Left lobe of liver (tissue), 2 donors: ENCODE measurements around the gene HSPG2. TPM values are rescaled to one million over a fixed set of nuclear protein-coding genes. Genes with fewer than 3 reads are reported as not detected.
"Not testable (repeated sequence)": the region's sequence is repeated elsewhere in the genome, so short reads cannot be mapped to it uniquely, and the experiment has no call there.

Source experiments
- ATAC-seq: fragments of 200-7000 bp; cut with Tn5 transposase; one replicate; pipeline ENCODE4 v1.9.1; 2020; ENCODE audit warnings: mild to moderate bottlenecking, moderate library complexity
- DNase-seq: peaks from one replicate; pipeline ENCODE4 v3.0.0-alpha.2; 2020; ENCODE audit warnings: low spot score
- total RNA-seq: library from RNA; stranded (reverse); gene quantifications from one replicate; pipeline ENCODE4 v1.2.1, GENCODE V29; 2021
- donor health status: DM: no; HTN: no; CAD: no; lungs with moderate emphysema.
- donor health status: DM: no; HTN: yes; CAD: no.

The HSPG2 gene
- total RNA-seq, 1 donor from 2014 or later = 50.8 TPM

- DNase-seq (no peak), ATAC-seq (no peak)
Measured at GRCh38 chr1:21833392-21833976, 103.6 kb downstream of the HSPG2 start.

DNA sequence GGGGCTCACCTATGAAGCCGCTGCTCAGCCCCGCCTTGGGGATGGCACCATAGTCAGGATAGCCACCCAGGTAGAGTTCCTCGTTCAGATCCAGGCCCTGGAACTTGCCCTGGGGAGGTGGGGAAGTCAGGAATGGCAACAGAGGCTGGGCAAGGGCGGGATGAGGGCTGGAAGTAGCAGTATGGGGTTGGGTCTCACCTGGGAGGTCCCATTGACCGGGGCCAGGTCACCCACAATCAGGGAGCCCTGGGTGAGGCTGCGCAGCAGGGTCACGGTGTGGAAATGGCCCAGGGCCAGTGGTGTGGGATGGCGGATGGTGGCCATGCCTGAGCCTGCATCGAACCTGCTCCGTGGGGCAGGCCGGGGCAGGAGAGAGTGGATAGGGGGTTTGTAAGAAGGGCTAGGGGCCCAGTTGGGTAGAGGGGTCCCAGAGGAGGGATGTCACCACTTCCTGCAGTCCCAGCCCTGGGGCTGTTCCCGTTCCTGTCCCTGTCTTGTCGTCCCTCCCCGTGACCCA lies 105.6 kb downstream of the HSPG2 start:
- ATAC-seq (no peak), DNase-seq (no peak)

- DNase-seq = no peak
Measured at GRCh38 chr1:21830792-21831453, 106.2 kb downstream of the HSPG2 start.

DNA sequence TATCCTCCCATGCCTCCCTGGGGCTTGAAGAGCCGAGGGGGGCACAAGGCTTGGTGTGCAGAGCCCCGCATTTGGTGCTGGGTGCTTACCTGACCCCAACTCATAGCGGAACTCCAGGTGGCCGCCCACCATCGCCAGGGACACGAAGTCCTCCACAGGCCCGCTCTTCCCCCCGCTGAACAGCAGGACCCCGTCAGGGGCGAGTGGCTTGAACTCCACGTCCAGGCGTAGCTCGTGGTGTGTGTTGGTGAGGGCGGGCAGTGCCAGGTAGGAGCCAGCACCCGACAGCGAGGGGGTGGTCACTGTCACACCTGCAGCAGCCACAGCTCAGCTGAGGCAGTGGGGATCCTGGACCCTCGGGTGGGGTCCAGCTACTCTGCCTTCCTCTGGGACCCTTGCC lies 107.8 kb downstream of the HSPG2 start:
- DNase-seq = no peak
- ATAC-seq = no peak

More at GRCh38 chr1:21830792-21831453, 106.2 kb downstream of the HSPG2 start:
- no peak for ATAC-seq

- no peak for DNase-seq
Measured at GRCh38 chr1:21828506-21829210, 108.5 kb downstream of the HSPG2 start.

GRCh38 chr1:21828075-21828474 lies 109.0 kb downstream of the HSPG2 start:
- DNase-seq = no peak
- no peak for ATAC-seq

More at GRCh38 chr1:21828506-21829210, 108.5 kb downstream of the HSPG2 start:
- ATAC-seq = no peak

DNA sequence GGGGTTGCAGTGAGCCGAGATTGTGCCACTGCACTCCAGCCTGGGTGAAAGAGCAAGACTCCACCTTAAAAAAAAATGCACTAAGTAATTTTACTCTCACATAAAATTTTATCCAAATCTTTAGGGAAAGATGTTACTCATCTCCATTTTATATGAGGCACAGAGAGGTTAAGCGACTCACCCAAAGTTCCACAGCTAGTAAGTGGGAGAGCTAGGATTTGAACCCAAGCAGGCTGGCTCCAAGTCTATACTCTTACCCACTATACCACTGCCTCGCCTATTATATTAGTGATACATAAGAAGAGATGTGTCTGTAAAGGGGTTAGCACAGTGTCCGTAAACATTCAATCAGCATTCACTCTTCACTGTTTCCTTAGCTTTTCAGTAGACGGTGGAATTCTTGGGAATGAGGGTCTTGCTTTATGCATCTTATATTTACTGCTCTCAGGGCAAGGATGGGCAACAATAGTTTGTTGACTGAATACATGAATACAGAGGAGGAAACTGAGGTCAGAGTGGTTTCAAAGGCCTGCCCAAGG lies 109.9 kb downstream of the HSPG2 start:
- no peak for ATAC-seq
- DNase-seq = no peak

GRCh38 chr1:21826694-21827093 lies 110.4 kb downstream of the HSPG2 start:
- not testable (repeated sequence) for ATAC-seq, DNase-seq

DNA sequence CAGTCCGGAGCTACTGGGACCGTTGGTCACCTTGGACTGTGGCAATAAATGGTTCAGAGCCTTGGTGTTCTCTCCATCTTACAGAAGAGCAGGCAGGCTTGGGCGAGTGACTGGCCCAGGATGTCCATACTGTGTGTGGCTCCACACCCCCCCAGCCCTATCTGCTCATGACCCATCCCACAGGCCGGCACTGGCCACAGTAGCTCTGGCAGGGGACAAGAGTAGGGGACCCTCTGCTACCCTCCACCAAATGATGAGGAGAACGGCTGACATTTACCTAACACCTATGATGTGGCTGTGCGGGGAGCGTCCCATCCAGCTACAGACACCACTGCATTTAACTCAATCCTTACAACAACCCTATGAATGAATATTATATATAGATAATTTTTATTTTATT lies 111.7 kb downstream of the HSPG2 start:
- ATAC-seq = no peak
- DNase-seq = no peak

DNA sequence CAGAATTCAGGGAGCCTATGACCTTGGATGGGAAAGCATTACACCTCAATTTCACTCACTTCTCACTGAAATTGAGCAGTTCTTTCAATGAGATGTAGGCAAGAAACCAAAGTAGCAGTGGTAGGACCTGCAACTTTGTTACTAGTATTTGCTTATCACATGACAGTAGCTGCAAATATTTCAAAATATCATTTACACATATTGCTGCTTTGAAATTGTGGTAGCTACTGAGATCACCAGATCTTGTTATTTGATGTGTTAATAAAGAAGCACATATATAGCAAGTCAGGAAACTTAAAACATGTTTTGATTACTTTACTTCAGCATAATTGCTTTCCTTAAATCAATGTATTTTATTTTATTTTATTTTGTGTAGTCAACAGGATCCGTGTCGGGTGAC lies 112.2 kb downstream of the HSPG2 start:
- ATAC-seq = no peak
- DNase-seq = no peak

- ATAC-seq (no peak), DNase-seq (no peak)
Measured at GRCh38 chr1:21823980-21824702, 113.0 kb downstream of the HSPG2 start.

DNA sequence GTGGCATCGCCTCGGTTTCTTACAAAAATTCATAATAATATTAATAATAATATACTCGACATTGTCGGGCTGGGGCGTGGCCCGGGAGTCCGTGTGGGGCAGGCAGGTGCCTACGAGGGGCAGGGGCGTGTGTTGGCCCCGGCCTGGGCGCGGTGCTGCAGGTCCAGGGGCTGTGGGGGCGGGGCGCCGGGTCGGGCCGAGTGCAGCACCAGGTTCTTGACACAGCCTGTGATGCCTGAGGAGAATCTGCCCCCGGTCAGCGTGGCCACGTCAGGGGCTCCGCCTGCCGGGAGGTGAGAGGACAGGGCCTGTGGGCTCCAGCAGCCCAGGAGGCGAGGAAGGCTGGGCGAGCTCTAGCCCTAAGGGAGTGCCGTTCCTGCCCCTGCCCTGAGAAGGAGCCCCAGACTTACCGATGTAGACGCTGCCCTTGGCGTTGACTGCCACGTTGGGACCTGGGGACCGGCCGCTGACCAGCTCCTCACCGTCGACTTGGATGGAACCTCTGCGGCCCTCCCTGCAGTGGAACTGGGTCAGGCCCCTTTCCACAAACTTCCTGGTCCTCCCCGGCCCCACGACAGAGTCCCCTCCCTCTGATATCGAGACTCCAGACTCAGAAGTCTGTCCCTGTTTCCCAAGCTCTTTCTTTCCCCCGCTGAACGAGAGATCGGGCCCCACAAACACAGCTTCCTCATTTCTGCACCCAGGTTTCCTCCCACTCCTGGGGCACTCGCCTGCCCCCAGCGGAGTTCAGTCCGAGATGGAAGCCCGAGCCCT lies 113.7 kb downstream of the HSPG2 start:
- ATAC-seq = no peak
- DNase-seq = no peak

DNA sequence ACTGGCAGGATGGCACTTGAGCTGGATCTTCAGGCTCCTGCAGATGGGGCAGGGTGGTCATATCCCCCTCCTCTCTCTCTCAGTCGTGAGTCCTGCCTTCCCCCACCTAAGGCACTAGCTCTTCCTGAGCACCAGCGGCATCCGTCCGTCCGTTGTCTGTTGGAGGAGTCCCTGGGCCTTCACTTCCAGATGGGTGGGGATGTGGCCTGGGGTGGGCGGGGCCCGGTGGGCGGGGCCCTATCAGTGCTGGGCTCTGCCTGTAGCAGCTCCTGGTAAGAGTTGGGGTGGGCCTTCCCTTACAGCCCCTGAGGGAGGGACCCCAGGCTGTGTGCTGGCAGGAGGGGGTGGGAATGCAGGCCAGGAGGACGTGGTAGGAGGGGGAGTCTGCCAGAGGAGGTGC lies 114.8 kb downstream of the HSPG2 start:
- no peak for DNase-seq
- ATAC-seq = peak; percentile 19

DNA sequence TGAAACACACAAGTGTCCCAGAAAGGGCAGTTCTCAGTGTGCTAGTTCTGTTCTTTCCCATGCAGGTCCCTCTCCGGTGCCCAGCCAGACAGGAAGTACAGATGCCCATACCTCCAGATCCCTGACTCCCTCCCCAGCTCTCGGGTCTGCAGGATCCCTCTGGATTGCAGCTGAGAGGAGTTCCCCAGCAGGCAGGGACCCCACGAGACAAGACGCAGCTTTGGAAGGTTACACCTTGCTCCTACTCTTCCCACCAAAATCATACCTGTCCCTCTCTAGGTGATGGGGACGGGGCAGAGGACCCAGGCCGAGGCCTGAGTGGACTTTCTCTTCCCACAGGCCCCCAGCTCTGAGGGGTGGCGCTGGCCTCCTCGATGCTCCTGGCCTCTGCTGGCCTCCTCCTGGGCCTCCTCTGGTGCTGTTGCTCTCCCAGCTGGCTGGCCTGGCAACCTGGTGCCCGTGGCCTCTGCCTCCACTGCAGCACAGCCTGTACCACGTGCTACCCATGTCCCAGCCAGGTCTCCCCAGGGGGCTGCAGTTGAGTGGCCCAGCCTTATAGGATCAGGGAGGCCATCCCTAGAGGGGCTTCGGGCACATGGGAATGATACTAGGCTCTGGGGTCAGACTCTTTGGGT lies 115.6 kb downstream of the HSPG2 start:
- no peak for DNase-seq
- no peak for ATAC-seq

- no peak for ATAC-seq
Measured at GRCh38 chr1:21820597-21821232, 116.4 kb downstream of the HSPG2 start.

DNA sequence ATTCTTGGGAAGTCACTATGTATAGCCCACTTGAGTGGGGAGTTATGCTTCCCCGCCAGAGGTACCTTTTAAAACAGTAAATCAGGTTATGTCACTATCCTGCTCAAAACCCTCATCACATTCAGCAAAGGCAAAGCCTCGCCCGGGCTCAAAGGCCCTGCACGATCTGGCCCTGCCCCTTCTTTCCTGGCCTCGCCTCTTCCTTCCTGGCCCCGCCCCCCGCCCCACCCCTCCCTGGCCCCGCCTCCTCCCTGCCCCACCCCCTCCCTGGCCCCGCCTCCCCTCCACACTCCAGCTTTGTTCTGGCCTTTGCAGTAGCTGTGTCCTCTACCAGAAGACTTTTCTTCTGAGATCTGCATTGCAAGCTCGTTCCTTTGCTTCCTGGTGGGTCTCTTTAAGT lies 118.5 kb downstream of the HSPG2 start:
- ATAC-seq = peak; percentile 51
- no peak for DNase-seq

More at GRCh38 chr1:21820597-21821232, 116.4 kb downstream of the HSPG2 start:
- no peak for DNase-seq

GRCh38 chr1:21816602-21817302 lies 120.4 kb downstream of the HSPG2 start:
- no peak for ATAC-seq
- no peak for DNase-seq

DNA sequence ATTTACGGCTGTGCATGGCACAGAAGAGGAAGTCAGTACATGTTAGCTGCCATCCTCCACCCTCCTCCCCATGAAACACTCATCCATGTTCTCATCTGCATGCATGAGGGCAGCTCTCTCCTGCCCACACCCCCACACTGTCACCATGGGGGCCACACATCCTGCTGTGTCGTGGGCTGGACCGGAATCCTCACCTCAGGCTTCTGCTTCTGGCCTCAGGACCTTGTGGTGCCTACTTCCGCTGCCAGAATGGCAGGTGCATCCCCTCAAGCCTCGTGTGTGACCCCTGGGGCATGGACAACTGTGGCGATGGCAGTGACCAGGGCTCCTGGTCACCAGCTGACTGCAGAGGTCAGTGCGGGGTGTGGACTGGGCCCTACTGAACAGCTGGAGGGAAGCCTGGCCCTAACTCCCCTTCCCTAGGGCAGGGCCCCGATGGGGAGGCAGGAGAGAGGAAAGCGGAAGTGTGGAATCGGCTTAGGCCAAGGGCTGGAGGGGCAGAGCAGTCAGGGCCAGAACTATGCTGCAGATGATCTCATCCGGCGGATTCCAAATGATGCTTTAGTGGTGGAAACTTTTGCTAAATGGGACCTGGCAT lies 121.3 kb downstream of the HSPG2 start:
- DNase-seq (no peak), ATAC-seq (no peak)
